Measurements from ENCODE around the gene SCN7A. TPM values are rescaled to one million over a fixed set of nuclear protein-coding genes. Genes with fewer than 3 reads are reported as not detected.

SCN7A gene
- 1 to 10 TPM in 1 of 2 donors, under 1 TPM in 1; 0.47 to 1.2 TPM for polyA plus RNA-seq

GRCh38 chr2:166494140-166494624 is at the start of gene SCN7A:
TSS of gene SCN7A (minus strand) at chr2:166494249. CDS start at chr2:166477696, 16,553 bp downstream.
- WGBS, 2 donors: 7 to 8% methylated on average over 16 of the region's 16 CpGs
- H3K9me3 ChIP-seq (ENCODE audit: control insufficient read depth in 2 of 2, insufficient read depth in 1 of 2, low read depth in 1 of 2, low read length in 1 of 2): no peaks in the 10 kb centered on the region
- no peaks in the 10 kb centered on the region for H3K4me1 ChIP-seq (ENCODE audit: control insufficient read depth in 2 of 2, insufficient read depth in 2 of 2, low read length in 1 of 2)
- peak within 1 kb of the TSS in 1 of 2 donors; percentile 11 for H3K4me3 ChIP-seq (ENCODE audit: low read depth in 1 of 2, low read length in 2 of 2)
- no peak within 1 kb of the TSS for H3K27ac ChIP-seq (ENCODE audit: low read depth in 2 of 2, low read length in 1 of 2)
- no peaks in the 10 kb centered on the region for H3K36me3 ChIP-seq (ENCODE audit: control insufficient read depth in 2 of 2, insufficient read depth in 2 of 2, low read length in 1 of 2)
- no peaks in the 10 kb centered on the region for H3K27me3 ChIP-seq (ENCODE audit: control insufficient read depth in 1 of 2, insufficient read depth in 2 of 2, low read length in 2 of 2)

GRCh38 chr2:166539340-166540162 is 45.5 kb upstream of the SCN7A start:
- H3K4me3 ChIP-seq (ENCODE audit: low read depth in 1 of 2, low read length in 2 of 2): no peak overlapping the region
- H3K9me3 ChIP-seq (ENCODE audit: control insufficient read depth in 2 of 2, insufficient read depth in 1 of 2, low read depth in 1 of 2, low read length in 1 of 2): no peaks in the 10 kb centered on the region
- 25 to 28% methylated on average over 9 of the region's 9 CpGs for WGBS, 2 donors
- H3K27me3 ChIP-seq (ENCODE audit: control insufficient read depth in 1 of 2, insufficient read depth in 2 of 2, low read length in 2 of 2): no peaks in the 10 kb centered on the region
- H3K36me3 ChIP-seq (ENCODE audit: control insufficient read depth in 2 of 2, insufficient read depth in 2 of 2, low read length in 1 of 2): no peaks in the 10 kb centered on the region
- H3K27ac ChIP-seq (ENCODE audit: low read depth in 2 of 2, low read length in 1 of 2): no peak overlapping the region
- H3K4me1 ChIP-seq (ENCODE audit: control insufficient read depth in 2 of 2, insufficient read depth in 2 of 2, low read length in 1 of 2): no peaks in the 10 kb centered on the region

DNA sequence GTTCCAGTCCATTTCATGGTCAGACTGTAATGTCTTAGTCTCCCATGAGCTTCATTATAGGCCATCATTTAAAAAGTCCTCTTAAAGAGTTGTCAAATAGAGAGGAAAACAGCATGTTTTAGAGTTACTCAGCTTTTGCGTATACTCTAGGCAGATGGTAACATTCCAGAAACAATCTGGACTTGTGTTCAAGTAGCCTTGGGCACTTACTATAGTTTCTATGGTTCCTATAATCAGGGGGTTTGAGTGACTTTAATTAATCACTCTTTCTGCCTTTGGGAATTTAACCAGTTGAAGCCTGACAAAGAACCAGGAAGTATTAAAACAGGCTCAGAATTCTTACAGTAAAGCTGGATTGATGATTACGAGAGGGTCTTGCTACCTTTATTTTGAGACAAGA is 42.1 kb upstream of the SCN7A start:
- no peaks in the 10 kb centered on the region for H3K4me1 ChIP-seq (ENCODE audit: control insufficient read depth in 2 of 2, insufficient read depth in 2 of 2, low read length in 1 of 2)
- no peaks in the 10 kb centered on the region for H3K36me3 ChIP-seq (ENCODE audit: control insufficient read depth in 2 of 2, insufficient read depth in 2 of 2, low read length in 1 of 2)
- 65 to 81% methylated on average over 2 of the region's 2 CpGs for WGBS, 2 donors
- H3K9me3 ChIP-seq (ENCODE audit: control insufficient read depth in 2 of 2, insufficient read depth in 1 of 2, low read depth in 1 of 2, low read length in 1 of 2): no peaks in the 10 kb centered on the region
- no peak overlapping the region for H3K27ac ChIP-seq (ENCODE audit: low read depth in 2 of 2, low read length in 1 of 2)
- H3K27me3 ChIP-seq (ENCODE audit: control insufficient read depth in 1 of 2, insufficient read depth in 2 of 2, low read length in 2 of 2): no peaks in the 10 kb centered on the region
- H3K4me3 ChIP-seq (ENCODE audit: low read depth in 1 of 2, low read length in 2 of 2): no peak overlapping the region

- WGBS, 2 donors: 30 to 33% methylated on average over 3 of the region's 3 CpGs
- no peaks in the 10 kb centered on the region for H3K27me3 ChIP-seq (ENCODE audit: control insufficient read depth in 1 of 2, insufficient read depth in 2 of 2, low read length in 2 of 2)
- no peaks in the 10 kb centered on the region for H3K9me3 ChIP-seq (ENCODE audit: control insufficient read depth in 2 of 2, insufficient read depth in 1 of 2, low read depth in 1 of 2, low read length in 1 of 2)
- no peak overlapping the region for H3K4me3 ChIP-seq (ENCODE audit: low read depth in 1 of 2, low read length in 2 of 2)
- no peaks in the 10 kb centered on the region for H3K4me1 ChIP-seq (ENCODE audit: control insufficient read depth in 2 of 2, insufficient read depth in 2 of 2, low read length in 1 of 2)
- no peaks in the 10 kb centered on the region for H3K36me3 ChIP-seq (ENCODE audit: control insufficient read depth in 2 of 2, insufficient read depth in 2 of 2, low read length in 1 of 2)
- H3K27ac ChIP-seq (ENCODE audit: low read depth in 2 of 2, low read length in 1 of 2): no peak overlapping the region
Measured at GRCh38 chr2:166521155-166521554, 27.1 kb upstream of the SCN7A start.

DNA sequence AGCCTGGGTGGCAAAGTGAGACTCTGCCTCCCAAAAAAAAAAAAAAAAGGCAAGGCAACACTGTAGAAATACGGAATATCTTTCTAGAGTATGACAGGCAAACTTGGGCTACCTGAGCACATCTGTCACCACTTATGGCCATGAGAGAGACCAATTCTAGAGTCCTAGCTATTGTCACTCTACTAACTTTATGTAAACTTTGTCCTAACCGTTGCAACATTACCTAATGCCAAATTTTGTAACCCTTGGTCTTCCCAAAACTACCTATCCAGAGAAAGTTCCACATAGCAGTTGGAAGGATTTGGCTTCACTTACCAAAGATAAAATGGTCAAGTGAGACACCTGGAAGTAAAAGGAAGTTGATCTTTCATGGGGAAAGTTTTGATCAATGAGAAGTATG is 26.6 kb upstream of the SCN7A start:
- Histone ChIP-seq H3K4me1 (ENCODE audit: control insufficient read depth in 2 of 2, insufficient read depth in 2 of 2, low read length in 1 of 2) (no peaks in the 10 kb centered on the region), H3K9me3 (ENCODE audit: control insufficient read depth in 2 of 2, insufficient read depth in 1 of 2, low read depth in 1 of 2, low read length in 1 of 2) (no peaks in the 10 kb centered on the region), H3K27me3 (ENCODE audit: control insufficient read depth in 1 of 2, insufficient read depth in 2 of 2, low read length in 2 of 2) (no peaks in the 10 kb centered on the region), H3K36me3 (ENCODE audit: control insufficient read depth in 2 of 2, insufficient read depth in 2 of 2, low read length in 1 of 2) (no peaks in the 10 kb centered on the region), H3K4me3 (ENCODE audit: low read depth in 1 of 2, low read length in 2 of 2) (no peak overlapping the region), H3K27ac (ENCODE audit: low read depth in 2 of 2, low read length in 1 of 2) (no peak overlapping the region)
- 62 to 66% methylated on average over 2 of the region's 2 CpGs for WGBS, 2 donors

- H3K27ac ChIP-seq (ENCODE audit: low read depth in 2 of 2, low read length in 1 of 2): no peak overlapping the region
- H3K36me3 ChIP-seq (ENCODE audit: control insufficient read depth in 2 of 2, insufficient read depth in 2 of 2, low read length in 1 of 2): no peaks in the 10 kb centered on the region
- no peaks in the 10 kb centered on the region for H3K9me3 ChIP-seq (ENCODE audit: control insufficient read depth in 2 of 2, insufficient read depth in 1 of 2, low read depth in 1 of 2, low read length in 1 of 2)
- no peak overlapping the region for H3K4me3 ChIP-seq (ENCODE audit: low read depth in 1 of 2, low read length in 2 of 2)
- no peaks in the 10 kb centered on the region for H3K27me3 ChIP-seq (ENCODE audit: control insufficient read depth in 1 of 2, insufficient read depth in 2 of 2, low read length in 2 of 2)
- 46 to 63% methylated on average over 10 of the region's 10 CpGs for WGBS, 2 donors
- no peaks in the 10 kb centered on the region for H3K4me1 ChIP-seq (ENCODE audit: control insufficient read depth in 2 of 2, insufficient read depth in 2 of 2, low read length in 1 of 2)
Measured at GRCh38 chr2:166519391-166519962, 25.4 kb upstream of the SCN7A start.

DNA sequence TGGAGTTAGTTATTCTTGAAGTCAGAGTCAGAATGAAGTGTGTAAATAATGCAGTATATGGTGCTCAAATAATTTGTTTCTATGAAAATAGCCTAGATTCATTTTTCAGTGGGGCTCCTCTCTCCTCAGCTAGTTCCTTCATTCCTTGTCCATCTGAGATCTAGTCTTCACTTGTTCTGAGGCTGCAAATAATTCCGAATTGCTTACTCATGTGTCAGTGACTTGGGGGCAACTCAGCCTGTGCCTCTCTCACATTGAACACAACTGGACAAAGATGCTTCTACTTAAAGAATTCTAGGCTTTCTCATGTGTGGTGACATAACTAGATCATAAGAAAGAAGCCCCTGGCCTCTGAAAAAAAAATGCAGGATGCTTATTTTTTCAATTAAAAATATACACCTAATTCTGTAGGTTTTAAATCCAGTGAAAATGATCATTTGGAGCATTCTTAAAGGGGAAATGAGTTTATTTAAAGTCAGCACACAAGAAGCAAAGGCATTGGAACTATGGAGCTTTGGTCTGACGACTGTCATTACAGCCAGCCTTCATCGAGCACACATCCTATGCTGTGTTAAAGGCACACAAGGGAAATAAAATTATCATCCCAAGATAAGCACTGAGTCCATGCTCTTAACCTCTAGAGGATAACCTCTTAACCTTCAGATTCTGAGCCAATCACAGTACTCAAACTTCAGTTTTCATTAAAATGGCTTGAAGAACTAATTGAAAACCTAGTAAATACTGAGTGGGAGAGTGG is 24.8 kb upstream of the SCN7A start:
- WGBS, 2 donors: 62 to 66% methylated on average over 3 of the region's 3 CpGs
- Histone ChIP-seq H3K36me3 (ENCODE audit: control insufficient read depth in 2 of 2, insufficient read depth in 2 of 2, low read length in 1 of 2) (no peaks in the 10 kb centered on the region), H3K4me3 (ENCODE audit: low read depth in 1 of 2, low read length in 2 of 2) (no peak overlapping the region), H3K4me1 (ENCODE audit: control insufficient read depth in 2 of 2, insufficient read depth in 2 of 2, low read length in 1 of 2) (no peaks in the 10 kb centered on the region), H3K27me3 (ENCODE audit: control insufficient read depth in 1 of 2, insufficient read depth in 2 of 2, low read length in 2 of 2) (no peaks in the 10 kb centered on the region), H3K9me3 (ENCODE audit: control insufficient read depth in 2 of 2, insufficient read depth in 1 of 2, low read depth in 1 of 2, low read length in 1 of 2) (no peaks in the 10 kb centered on the region), H3K27ac (ENCODE audit: low read depth in 2 of 2, low read length in 1 of 2) (no peak overlapping the region)

- Histone ChIP-seq H3K9me3 (ENCODE audit: control insufficient read depth in 2 of 2, insufficient read depth in 1 of 2, low read depth in 1 of 2, low read length in 1 of 2) (no peaks in the 10 kb centered on the region), H3K27ac (ENCODE audit: low read depth in 2 of 2, low read length in 1 of 2) (no peak overlapping the region), H3K36me3 (ENCODE audit: control insufficient read depth in 2 of 2, insufficient read depth in 2 of 2, low read length in 1 of 2) (no peaks in the 10 kb centered on the region), H3K4me1 (ENCODE audit: control insufficient read depth in 2 of 2, insufficient read depth in 2 of 2, low read length in 1 of 2) (no peaks in the 10 kb centered on the region), H3K4me3 (ENCODE audit: low read depth in 1 of 2, low read length in 2 of 2) (no peak overlapping the region), H3K27me3 (ENCODE audit: control insufficient read depth in 1 of 2, insufficient read depth in 2 of 2, low read length in 2 of 2) (no peaks in the 10 kb centered on the region)
Measured at GRCh38 chr2:166517533-166518061, 23.5 kb upstream of the SCN7A start.

DNA sequence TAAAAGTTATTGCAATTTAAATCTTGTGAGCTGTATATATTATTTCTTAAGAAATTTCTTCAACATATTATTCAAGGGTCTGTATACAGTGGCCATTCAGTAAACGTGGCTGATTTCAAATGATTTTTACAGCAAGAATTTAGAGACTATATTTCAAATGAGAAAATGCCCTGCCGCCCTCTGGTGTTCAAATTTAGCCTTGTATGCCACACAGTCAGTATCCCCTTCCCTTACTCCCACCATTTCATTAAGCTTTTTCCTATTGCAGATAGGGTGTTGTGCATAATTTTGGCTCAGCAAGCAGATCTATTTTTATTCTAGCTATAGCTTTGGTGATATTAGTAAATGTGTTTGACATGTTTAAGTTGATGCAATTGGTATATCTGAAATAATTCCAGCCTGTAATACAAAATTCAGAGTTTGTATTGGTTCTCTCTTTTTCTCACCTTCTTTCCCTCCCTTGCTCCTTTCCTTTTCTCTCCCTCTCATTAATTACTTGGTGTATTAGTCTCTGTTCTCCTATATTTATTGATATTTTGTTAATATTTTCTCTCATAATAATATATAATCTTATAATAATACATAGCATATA is 22.8 kb upstream of the SCN7A start:
- H3K27ac ChIP-seq (ENCODE audit: low read depth in 2 of 2, low read length in 1 of 2): no peak overlapping the region
- 6% methylated on average over 2 of the region's 2 CpGs for WGBS, 2 donors
- no peak overlapping the region for H3K4me3 ChIP-seq (ENCODE audit: low read depth in 1 of 2, low read length in 2 of 2)
- H3K27me3 ChIP-seq (ENCODE audit: control insufficient read depth in 1 of 2, insufficient read depth in 2 of 2, low read length in 2 of 2): no peaks in the 10 kb centered on the region
- H3K4me1 ChIP-seq (ENCODE audit: control insufficient read depth in 2 of 2, insufficient read depth in 2 of 2, low read length in 1 of 2): no peaks in the 10 kb centered on the region
- H3K36me3 ChIP-seq (ENCODE audit: control insufficient read depth in 2 of 2, insufficient read depth in 2 of 2, low read length in 1 of 2): no peaks in the 10 kb centered on the region
- no peaks in the 10 kb centered on the region for H3K9me3 ChIP-seq (ENCODE audit: control insufficient read depth in 2 of 2, insufficient read depth in 1 of 2, low read depth in 1 of 2, low read length in 1 of 2)

Data from esophagus (tissue), 2 donors.